Measurements from ENCODE around the gene PWP1. TPM values are rescaled to one million over a fixed set of nuclear protein-coding genes. Genes with fewer than 3 reads are reported as not detected.
A peak's percentile ranks its signal among the peaks of the same experiment; 100 is the strongest.

The PWP1 gene
- total RNA-seq, 2 donors from 2014 or later = 35.7 to 37.8 TPM

DNA sequence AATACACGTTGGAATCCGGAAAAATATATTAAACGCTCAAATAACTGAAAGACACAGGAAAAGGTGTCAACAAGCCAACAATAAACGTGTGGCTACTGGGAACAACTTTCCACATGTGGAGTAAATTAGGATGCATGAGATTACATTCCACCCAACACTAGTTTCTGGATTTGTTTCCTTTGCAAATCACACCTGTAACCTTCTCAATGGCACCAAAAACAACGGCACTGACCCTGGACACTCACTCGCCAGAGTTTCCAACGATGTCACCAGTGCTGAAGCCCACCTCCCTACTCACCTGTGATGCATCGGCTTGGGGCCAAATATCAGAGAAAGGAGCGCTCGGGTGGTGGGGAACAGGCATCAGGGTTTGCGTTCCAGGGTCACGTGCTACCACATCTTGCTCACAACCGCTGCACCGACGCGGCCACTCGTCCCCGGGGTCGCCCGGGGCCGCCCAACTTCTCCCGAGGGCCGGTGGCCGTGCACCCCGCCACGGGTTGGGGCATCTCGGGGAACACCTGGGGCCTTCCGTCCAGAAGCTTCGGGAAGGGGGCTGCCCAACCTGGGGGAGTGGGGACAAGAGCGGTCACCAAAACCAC, 74.7 kb downstream of the PWP1 start:
- peaks cover 17% of the 10 kb centered on the region for H3K36me3 Mint-ChIP-seq (ENCODE audit: low read depth)
- H3K27ac Mint-ChIP-seq = peak overlapping the region; percentile 91
- H3K4me3 Mint-ChIP-seq = peak overlapping the region; percentile 80

DNA sequence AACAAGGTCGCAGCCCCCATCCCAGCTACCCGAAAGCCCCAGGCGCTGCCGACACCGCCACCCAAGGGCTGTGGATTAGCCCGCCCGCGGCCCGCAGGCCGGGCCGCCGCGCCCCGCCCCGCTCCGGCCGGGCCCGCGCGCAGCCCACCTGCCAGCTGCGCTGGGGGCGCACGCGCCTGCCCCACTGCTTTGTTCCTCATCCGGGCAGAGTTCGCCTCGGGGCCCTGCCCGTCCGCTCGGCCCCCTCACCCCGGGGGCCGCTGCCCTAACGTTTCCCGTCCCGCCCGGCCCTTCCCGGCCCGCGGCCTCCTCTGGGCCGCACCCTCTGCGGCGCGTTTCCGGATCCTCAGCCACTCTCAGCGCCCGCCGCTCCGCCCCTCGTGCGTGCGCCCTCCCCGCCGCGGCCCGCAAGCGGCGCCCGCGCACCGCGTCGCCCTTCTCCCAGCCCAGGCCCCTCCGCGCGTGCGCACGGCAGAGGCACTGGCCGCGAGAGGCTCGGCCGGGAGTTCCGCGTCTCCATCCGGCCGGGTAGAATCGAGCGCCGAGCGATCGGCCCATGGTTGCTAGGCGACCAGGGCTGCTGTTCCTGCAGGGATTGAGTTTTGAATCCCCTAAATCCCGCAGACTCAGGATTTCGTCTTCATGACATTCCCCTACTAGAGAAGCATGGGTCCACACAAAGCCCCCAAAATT, 75.4 kb downstream of the PWP1 start, which contains the start of gene PRDM4:
TSS of gene PRDM4 (minus strand) at position 329 of the 693 bp plus-strand sequence. CDS start 622 bp downstream, outside the sequence.
- H3K4me1 Mint-ChIP-seq = peaks cover 14% of the 10 kb centered on the region
- peaks cover 14% of the 10 kb centered on the region for H3K36me3 Mint-ChIP-seq (ENCODE audit: low read depth)
- Histone ChIP-seq H3K9ac (ENCODE audit: extremely low read depth, low read length, poor library complexity, severe bottlenecking) (peak within 1 kb of the TSS; percentile 81), H3K4me3 (ENCODE audit: low read length) (peak within 1 kb of the TSS; percentile 99), H3K27ac (ENCODE audit: low read depth, low read length) (no peak within 1 kb of the TSS), H3K4me1 (ENCODE audit: control insufficient read depth, insufficient read depth, low read length) (no peaks in the 10 kb centered on the region), H3K36me3 (ENCODE audit: control insufficient read depth, insufficient read depth, low read length) (peaks cover 27% of the 10 kb centered on the region), H3K27me3 (ENCODE audit: control insufficient read depth, insufficient read depth, low read length, poor library complexity, severe bottlenecking) (peaks cover 33% of the 10 kb centered on the region), H3K9me3 (ENCODE audit: control insufficient read depth, low read length) (no peaks in the 10 kb centered on the region)
- peaks cover 10% of the 10 kb centered on the region for H3K27me3 Mint-ChIP-seq (ENCODE audit: insufficient read depth)
- WGBS, 2 experiments (ENCODE audit: insufficient coverage in 1 of 2, insufficient read length in 1 of 2) = 0 to 1% methylated on average over 24 to 83 of the region's 83 CpGs
- H3K27ac Mint-ChIP-seq = peak within 1 kb of the TSS; percentile 91
- TF ChIP-seq, protein P1, sequence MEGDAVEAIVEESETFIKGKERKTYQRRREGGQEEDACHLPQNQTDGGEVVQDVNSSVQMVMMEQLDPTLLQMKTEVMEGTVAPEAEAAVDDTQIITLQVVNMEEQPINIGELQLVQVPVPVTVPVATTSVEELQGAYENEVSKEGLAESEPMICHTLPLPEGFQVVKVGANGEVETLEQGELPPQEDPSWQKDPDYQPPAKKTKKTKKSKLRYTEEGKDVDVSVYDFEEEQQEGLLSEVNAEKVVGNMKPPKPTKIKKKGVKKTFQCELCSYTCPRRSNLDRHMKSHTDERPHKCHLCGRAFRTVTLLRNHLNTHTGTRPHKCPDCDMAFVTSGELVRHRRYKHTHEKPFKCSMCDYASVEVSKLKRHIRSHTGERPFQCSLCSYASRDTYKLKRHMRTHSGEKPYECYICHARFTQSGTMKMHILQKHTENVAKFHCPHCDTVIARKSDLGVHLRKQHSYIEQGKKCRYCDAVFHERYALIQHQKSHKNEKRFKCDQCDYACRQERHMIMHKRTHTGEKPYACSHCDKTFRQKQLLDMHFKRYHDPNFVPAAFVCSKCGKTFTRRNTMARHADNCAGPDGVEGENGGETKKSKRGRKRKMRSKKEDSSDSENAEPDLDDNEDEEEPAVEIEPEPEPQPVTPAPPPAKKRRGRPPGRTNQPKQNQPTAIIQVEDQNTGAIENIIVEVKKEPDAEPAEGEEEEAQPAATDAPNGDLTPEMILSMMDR (conservative IDR thresholded peaks at IDR 0.05) = peak; percentile 61
- H3K9me3 Mint-ChIP-seq = no peaks in the 10 kb centered on the region
- H3K4me3 Mint-ChIP-seq = peak within 1 kb of the TSS; percentile 80
- DNase-seq = peak; percentile 99

More for the DNA sequence above, 74.7 kb downstream of the PWP1 start:
- no peaks in the 10 kb centered on the region for H3K9me3 Mint-ChIP-seq
- H3K4me1 Mint-ChIP-seq = peaks cover 14% of the 10 kb centered on the region
- Histone ChIP-seq H3K27ac (ENCODE audit: low read depth, low read length) (no peak overlapping the region), H3K9ac (ENCODE audit: extremely low read depth, low read length, poor library complexity, severe bottlenecking) (peak overlapping the region; percentile 65), H3K27me3 (ENCODE audit: control insufficient read depth, insufficient read depth, low read length, poor library complexity, severe bottlenecking) (peaks cover 29% of the 10 kb centered on the region), H3K4me1 (ENCODE audit: control insufficient read depth, insufficient read depth, low read length) (no peaks in the 10 kb centered on the region), H3K36me3 (ENCODE audit: control insufficient read depth, insufficient read depth, low read length) (peaks cover 34% of the 10 kb centered on the region), H3K4me3 (ENCODE audit: low read length) (peak overlapping the region; percentile 86), H3K9me3 (ENCODE audit: control insufficient read depth, low read length) (no peaks in the 10 kb centered on the region)
- peaks cover 7% of the 10 kb centered on the region for H3K27me3 Mint-ChIP-seq (ENCODE audit: insufficient read depth)
- WGBS, 2 experiments (ENCODE audit: insufficient coverage in 1 of 2, insufficient read length in 1 of 2) = 3 to 4% methylated on average over 20 to 30 of the region's 30 CpGs
- peak; percentile 82 for DNase-seq
- TF ChIP-seq, protein P1 (conservative IDR thresholded peaks at IDR 0.05) = no peak

DNA sequence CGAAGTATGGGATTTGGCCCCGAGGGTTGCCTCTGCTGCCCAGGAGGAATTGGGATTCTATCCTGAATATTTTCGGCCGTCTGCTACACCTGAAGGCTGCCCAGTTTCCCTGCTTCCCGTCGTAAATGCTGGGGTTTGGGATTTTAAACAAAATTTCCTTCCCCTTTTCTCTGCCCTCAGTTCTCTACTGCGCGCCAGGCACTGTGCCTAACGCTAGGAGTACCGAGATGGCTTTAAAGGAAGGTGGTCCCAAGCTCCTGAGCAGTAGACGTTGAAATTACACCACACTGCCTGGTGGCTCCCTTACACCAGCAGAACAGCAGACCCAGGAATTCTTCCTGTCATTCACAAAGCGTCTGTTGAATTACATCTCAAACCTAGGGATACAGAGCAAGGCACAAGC, 75.9 kb downstream of the PWP1 start:
- H3K27ac ChIP-seq (ENCODE audit: low read depth, low read length) = no peak overlapping the region
- Mint-ChIP-seq H3K36me3 (ENCODE audit: low read depth) (peaks cover 10% of the 10 kb centered on the region), H3K9me3 (no peaks in the 10 kb centered on the region), H3K4me3 (peak overlapping the region; percentile 80), H3K27ac (peak overlapping the region; percentile 86), H3K4me1 (peaks cover 14% of the 10 kb centered on the region), H3K27me3 (ENCODE audit: insufficient read depth) (peaks cover 14% of the 10 kb centered on the region)
- no peaks in the 10 kb centered on the region for H3K9me3 ChIP-seq (ENCODE audit: control insufficient read depth, low read length)
- H3K9ac ChIP-seq (ENCODE audit: extremely low read depth, low read length, poor library complexity, severe bottlenecking) = peak overlapping the region; percentile 81
- TF ChIP-seq, protein P1 (conservative IDR thresholded peaks at IDR 0.05) = peak; percentile 5
- peaks cover 39% of the 10 kb centered on the region for H3K27me3 ChIP-seq (ENCODE audit: control insufficient read depth, insufficient read depth, low read length, poor library complexity, severe bottlenecking)
- peak; percentile 75 for DNase-seq
- peaks cover 22% of the 10 kb centered on the region for H3K36me3 ChIP-seq (ENCODE audit: control insufficient read depth, insufficient read depth, low read length)
- peak overlapping the region; percentile 99 for H3K4me3 ChIP-seq (ENCODE audit: low read length)
- WGBS, 2 experiments (ENCODE audit: insufficient coverage in 1 of 2, insufficient read length in 1 of 2) = 0 to 3% methylated on average over 9 to 12 of the region's 12 CpGs
- no peaks in the 10 kb centered on the region for H3K4me1 ChIP-seq (ENCODE audit: control insufficient read depth, insufficient read depth, low read length)

Other genes with a start within 250 kb of the PWP1 start
- gene PRDM4, start 75.3 kb downstream of the PWP1 start, total RNA-seq = 10 to 100 TPM; 20.0 to 24.5 TPM
- gene ASCL4, start 88.9 kb downstream of the PWP1 start, total RNA-seq = not detected